Right forelimb (tissue), 1 donor: ENCODE results near the gene ELOVL2.

Experiments used
- DNase-seq: peaks from one replicate; pipeline ENCODE4 v3.0.0-alpha.2; 2018

Gene ELOVL2

DNA sequence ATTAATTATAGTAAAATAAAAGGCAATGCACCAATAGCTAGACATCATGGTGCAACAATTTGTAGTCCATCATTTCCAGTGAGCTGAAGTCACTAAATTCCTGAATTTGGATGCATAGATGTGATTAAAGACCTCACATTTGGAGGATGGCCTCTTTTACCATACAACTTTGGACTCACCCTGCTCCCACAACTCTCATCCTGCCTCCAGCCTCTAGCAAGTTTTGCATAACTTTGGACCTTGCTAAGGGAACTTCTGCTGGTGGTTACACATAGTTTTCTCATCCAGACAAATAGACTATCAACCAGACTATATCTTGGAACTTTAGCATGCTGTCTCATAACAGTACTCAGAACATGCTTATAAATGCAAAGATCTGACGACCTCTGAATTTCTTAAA is 12.8 kb upstream of the ELOVL2 start:
- no peak for DNase-seq

DNA sequence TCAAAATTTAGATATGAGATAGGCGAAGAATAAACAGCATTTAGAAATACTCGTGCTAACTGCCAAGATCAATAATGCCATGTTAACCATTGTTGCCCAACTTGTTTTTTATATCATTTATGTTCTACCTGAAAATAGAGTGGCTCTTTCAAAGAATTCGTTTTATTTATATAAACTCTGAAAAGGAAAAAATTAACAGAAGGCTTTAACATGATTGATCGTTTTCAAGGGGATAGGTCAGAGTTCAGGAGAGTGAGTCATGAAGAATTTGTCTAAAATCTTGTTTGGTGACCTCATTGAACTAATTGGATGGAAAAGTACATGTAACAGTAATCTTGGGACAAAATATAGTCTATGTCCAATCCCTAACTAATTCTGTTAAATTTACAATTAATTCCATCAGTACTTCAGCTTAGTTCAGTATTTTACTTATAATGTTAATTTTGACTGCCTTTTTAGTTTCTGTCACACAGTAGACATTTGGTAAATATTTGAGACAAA is 11.1 kb upstream of the ELOVL2 start:
- DNase-seq = no peak

DNA sequence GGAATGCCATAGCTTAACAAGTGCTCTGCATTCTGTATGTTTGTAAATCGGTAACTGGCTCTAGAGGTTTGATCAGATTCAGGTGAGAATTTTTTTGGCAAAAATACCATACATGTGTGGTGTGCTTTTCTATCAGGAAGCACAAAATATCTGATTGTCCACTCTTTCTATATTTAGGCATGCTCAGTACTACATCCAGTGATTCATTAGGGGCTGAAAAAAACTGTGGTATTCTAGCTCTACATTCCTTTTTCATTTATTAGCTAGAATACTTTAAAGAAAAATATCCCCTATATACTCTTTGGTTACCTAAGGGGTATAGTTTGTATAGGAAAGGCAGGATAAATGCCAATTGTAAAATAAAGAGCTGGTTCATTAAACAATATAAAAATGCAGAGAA is 10.6 kb upstream of the ELOVL2 start:
- DNase-seq = no peak

DNA sequence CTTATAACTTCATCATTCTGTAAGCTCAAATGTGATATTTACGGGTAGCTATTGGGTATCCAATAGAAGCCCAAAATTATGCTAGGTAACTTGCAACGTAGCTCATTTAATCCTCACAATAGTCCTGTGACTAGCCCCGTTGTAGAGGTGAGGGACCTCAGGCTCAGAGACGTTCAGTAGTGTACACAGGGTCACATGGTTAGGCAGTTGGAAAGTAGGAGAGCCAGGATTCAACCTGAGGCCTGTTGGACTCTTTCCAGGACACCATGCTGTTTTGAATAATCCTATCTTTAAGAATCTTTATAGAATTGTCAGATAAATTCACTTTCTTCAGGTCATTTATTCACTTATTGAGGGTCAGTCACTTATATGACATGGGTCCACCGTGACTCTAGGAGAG is 9.2 kb upstream of the ELOVL2 start:
- no peak for DNase-seq

DNA sequence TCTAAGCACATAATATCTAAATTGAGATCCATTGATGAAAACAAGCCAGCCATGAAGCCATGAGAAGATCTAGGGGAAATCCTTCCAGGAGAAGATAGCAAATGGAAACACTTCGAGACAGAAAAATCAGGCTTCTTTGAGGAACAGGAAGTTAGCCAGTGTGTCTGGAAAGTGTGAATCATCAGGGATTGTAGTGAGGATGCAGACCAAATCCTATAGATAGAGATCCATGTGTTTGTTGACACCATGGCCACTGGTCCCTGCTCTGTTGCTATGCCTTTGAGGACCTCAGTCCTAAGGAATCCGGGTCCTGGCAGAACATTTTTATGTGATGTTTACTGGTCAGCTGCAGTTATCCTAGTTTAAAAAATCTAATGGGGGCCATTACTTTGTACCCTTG is 6.6 kb upstream of the ELOVL2 start:
- DNase-seq = no peak

DNA sequence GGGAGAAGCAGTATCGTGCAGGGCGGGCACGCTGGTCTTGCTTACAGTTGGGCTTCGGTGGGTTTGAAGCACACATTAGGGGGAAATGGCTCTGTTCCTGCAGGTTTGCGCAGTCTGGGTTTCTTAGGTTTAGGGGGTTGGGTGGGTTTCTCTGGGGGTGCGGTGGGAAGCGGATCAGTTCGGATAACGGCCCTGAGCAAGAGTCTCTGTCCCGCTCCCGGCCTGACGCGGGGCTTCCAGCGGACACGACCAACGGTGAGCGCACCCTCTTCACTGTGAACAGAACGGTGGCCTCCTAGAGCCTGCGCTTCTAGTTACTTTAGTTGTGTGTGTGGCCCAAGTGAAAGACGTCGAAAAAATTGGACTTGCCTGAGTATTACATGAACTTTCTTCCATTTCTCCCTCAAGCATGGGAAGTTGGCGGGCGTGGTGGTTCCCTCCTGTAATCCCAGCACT is 635 bp upstream of the ELOVL2 start:
- DNase-seq = no peak

DNA sequence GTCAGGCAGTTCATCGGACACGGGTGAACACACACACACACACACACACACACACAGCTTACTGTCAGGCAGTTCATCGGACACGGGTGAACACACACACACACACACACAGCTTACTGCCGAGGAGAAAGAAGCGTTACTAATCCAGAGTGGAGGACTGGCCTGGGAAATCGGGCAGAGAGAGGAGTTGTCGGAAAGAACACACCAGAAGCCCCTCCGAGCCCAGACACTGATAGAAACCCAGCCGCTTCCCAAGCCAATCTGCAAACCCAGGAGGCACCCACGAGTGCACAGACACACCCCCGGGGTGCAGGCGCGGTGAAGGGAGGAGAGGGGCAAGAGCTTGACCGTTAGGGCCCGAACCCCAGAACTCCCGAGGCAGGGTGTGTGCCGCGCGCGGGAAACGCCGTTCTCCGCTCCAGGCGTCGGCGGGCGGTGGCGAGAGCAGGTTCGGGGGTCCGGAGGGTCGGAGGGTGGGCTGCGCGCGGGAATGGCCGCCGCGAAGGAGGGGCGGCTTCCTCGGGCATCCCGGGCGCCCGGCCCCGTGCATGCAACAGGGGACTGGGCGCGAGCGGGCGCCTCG is 636 bp downstream of the ELOVL2 start:
- DNase-seq = peak; percentile 54

DNA sequence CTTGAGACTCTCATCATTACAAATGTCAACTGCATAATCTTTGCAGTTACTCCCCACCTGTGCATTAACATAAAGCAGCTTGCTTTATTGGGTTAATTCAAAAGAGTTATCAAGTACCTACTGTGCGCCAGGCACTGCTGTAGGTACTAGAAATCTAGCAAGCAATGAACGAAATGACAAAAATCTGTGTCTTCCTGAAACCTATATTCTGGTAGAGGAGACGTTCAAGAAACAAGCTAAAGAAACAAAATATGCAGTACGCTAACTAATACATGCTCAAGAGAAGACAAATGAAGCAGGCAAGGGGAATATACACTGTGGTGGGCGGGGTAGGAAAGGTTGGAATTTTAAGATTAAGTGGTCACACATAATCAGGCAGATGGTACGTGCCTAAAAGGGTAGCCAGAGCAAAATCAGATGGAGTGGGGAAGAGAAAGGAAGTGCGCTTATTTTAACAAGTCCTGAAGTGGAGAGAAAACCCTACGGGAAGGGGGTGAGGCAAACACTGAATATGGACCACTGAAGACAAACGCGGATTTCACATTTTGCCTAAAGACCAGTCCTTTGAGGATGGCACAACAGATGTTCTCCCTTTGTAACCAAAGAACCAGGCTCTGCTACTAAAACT is 1.2 kb downstream of the ELOVL2 start:
- DNase-seq = no peak

DNA sequence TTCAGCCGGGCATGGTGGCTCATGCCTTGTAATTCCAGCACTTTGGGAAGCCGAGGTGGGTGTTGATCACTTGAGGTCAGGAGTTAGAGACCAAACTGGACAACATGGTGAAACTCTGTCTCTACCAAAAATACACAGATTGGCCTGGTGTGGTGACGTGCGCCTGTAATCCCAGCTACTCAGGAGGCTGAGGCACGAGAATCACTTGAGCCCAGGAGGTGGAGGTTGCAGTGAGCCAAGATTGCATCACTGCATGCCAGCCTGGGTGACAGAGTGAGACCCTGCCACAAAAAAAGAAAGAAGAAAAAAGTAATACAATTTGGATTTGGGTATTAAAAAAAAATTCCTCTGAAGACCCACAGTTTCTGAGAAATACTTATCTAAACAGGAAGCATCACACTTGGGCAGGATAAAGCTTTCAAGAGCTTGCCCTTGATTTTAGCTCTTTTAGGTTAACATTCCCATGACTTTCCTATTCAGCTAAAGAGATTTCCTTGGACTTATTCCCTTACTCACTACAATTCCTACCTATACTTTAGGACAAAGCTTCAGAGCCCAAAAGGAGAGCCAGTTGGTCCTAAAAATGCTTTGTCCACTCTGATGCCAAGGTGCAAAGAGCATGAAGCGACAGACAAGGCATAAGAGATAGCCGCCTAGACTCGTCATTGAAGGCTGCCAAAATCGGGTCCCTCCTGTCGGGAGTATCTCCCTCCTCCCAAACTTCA is 1.9 kb downstream of the ELOVL2 start:
- DNase-seq = no peak

DNA sequence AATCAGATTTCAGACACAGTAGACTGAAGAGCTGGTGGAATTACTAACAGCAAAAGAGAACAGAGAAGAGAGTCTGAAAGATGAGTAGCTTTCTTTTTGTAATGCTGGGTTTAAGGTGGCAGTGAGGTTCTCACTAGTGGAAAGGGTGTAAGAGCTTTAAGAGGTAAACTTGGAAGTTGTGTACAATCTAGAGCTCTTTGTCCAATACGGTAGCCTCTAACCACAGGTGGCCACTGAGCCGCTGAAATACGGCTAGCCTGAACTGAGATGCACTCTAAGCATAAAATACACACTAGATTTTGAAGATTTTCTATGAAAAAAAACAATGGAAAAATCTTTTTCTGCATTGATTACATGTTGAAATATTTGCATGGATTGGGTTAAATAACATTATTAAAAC is 4.0 kb downstream of the ELOVL2 start:
- no peak for DNase-seq

DNA sequence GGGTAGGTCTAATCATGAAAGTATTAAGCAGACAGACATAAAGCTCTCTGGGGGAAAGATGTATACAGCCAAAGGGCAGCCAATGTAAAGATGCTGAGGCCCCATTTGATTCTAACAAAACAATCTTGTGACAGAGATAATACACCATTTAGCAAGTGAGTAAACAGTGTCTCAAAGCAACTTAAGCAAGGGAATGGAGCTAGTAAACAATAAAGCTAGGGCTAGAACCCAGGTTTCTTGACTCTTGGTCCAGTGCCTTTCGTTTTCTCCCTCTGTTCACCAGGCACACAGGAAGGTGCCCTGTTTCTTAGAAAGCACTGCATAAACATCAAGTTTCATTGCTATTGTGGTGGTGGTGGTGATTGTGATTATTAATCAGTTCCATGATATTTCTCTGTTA is 5.1 kb downstream of the ELOVL2 start:
- DNase-seq = no peak

DNA sequence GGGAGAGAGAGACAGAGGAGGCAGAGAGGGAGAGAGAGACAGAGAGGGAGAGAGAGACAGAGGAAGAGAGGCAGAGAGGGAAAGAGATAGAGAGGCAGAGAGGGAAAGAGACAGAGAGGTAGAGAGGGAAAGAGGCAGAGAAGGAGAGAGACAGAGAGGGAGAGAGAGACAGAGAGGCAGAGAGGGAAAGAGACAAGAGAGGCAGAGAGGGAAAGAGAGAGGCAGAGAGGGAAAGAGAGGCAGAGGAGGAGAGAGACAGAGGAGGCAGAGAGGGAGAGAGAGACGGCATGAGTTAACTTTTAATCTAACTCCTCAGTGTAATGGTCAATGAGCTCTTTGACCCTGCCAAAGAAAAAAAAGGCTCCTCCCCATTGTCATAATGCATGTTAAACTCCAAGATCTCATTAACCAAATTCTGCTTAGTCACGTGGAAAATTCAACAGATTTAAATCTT is 7.1 kb downstream of the ELOVL2 start:
- no peak for DNase-seq

DNA sequence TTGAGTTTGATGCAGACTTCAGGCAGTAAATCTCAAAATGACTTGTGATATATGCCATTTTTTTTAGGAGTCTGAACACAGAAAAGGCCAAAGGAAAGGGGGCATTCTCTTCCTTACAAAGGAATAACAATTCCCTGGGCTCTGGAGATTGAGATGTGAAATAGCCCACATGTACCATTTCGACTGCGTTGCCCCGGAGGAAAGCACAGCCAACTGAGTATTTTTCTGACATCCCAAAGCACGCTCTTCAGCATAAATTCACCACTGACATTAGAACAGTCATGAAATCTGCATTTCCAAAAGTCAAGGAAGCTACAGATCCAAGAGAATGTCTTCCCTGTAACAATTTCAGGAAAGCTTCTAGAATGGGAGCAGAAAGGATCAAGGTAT is 7.8 kb downstream of the ELOVL2 start:
- DNase-seq = no peak

DNA sequence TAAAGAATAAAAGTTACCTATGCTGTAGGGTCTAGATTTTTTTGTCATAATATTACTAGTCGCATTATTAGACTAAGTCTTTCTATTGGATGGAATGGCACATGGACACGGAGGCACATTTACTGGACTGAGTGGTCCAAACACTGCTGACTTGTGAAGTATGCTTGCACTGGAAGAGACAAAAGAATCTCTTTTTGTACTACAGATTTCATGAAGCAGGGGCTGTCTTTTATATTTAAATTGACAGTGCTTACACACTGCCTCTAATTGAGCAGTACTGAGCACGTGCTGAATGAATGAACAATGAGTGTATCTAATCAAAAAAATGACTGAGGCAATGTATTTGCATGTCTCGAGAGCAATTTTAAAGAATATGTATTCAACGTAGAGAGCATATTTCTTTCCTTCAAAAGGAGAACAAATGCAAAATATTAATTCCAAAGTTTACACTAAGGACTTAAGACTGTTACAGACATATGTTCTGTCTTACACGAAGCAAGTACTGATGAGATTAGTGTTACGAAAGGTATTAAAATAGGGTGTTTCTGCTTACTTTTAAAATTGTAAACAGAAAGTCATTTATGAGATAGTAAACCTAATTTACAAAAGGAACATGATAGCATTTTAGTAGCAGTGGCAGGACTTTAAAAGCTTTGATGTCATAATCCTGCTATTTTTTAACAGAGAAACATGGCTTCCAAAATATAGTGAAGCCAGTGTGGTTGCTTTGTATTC is 8.3 kb downstream of the ELOVL2 start:
- DNase-seq = no peak

DNA sequence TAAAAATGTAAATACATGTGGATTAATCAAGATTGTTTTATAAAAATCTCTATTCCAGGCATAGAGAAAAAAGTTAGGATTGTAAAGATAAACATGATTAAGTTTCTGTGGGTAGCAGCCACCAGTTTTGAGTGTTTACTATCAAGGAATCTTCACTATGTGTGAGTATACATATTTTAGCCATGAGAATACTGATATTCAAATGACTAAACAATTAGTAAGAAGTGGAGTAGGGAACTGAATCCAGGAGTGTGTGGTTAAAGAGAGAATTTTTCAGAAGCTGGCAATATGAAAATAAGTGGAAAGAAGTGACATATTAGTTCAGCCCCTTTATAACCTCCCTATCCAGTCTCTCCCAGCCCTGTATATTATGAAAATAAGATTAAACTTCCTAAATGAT is 10.3 kb downstream of the ELOVL2 start:
- no peak for DNase-seq

DNA sequence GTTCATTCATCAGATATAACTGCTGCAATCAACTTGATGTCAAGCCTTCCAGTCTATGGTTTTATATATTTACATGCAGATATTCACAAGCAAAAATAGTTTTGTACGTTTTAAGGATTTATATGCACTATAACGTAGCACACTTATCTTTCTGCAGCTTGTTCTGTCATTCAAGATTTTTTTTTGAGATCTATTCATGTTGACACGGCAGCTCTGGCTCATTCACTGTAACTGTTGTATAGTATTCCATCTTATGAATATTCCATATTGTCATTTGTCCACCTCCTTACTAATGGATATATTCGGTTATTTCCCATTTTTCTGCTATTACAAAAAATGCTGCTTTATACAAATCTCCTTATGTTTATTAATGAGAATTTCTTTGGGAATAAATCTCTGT is 13.2 kb downstream of the ELOVL2 start:
- DNase-seq = no peak

DNA sequence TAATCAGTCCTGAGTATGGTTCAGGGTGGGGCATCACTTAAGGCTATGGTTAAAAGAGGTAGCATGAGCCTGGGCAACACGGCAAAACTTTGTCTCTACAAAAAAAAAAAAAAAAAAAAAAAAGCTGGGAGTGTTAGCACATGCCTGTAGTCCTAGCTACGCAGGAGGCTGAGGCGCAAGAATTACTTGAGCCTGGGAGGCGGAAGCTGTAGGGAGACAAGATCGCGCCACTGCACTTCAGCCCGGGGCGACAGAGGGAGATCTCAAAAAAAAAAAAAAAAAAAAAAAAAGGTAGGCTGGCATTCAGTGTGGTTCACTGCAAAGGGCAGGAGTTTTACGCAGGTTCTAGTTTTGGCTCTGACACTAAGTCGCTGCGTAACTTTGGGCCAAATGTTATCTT is 15.1 kb downstream of the ELOVL2 start:
- no peak for DNase-seq

DNA sequence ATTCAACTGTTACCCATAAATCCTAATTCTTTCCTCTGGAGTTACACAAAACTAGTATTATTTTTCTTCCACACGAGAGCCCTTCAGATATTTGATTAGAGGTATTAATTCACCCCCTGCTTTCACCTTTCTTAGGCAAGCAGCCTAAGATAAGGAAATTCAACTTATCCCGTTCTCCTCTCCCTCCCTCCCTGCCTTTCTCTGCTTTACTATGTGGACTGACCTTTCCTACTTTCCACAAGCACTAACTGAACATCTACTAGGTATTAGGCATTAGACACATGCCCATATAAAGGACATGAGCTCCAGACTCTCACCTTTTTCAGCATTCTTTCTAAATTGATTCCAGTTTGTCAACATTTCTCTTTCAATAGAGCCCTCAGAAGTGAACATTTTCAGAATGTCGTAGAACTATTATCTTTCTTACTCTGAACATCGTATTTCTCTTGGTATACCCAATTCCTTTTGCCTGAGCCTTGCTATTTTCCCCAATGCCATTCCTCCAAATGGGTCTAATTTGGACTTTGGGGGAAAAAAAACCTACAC is 16.5 kb downstream of the ELOVL2 start:
- no peak for DNase-seq

DNA sequence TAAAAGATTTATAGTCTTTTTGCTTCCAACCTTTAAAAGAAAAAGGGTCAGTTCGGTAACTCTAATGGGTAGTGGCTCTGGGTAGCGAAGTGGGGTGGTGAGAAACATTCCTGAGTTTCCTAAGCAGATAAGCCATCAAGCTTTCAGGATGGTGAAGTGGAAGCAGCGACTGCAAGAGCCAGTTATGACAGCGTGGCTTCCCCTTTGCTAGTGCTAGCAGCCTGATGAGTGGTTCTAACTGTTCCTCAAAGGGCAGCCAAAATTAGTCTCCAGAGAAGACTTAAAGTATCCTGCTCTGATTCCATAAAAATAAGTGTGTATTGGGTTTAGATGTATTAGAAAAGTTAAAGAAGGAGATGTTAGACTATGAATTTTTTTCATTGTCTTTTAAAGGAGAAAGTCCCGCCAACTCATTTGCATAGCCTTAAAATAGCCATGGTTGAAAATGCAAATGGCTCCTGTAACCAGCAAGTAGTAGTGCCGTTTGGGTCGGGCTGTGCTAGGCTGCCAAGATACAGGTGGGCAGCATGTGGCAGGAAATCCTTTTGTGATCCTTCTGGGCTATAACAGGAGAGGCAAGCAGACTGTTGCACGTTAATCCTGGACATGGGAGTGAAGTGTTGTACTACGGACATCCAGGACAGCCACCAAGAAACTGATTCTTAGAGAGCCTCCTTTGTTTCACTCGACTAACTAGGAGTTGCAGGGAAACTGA is 18.0 kb downstream of the ELOVL2 start:
- no peak for DNase-seq

DNA sequence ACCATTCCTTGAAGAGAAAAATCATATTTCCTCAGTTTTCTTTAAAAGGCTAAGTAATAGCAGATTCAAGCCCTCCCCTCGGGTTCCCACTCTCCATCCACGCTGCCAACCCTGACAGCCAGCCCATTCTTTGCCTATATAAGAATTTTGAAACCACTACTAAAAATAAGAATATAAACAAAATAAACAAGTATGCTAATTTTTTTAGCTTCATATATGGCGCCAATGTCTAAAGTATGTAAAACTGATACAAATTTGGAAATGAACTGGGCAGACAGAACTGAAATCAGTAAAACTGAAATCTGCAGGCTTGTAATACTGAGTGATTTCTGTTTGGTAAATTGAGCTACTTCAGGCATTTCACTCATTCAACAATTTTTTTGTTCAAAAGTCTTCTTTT is 19.0 kb downstream of the ELOVL2 start:
- DNase-seq = no peak

DNA sequence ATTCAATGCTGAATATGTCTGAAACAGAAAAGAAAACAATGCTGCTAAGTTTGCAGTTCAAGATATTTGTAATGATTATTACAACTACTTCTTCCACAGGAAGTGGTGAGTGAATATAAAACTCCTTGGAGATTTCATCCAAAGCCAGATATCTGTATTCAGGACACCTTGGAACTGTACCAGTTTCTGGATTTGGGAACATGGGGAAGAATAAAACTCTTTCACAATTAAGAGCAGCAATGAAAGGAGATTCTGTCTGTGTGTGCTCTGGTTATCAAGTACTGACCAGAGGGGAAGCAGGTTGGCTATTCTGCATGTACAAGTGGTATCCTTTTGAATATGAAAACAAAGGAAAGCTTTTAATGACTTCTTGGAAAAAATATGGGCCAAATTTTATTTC is 21.1 kb downstream of the ELOVL2 start:
- DNase-seq = no peak

DNA sequence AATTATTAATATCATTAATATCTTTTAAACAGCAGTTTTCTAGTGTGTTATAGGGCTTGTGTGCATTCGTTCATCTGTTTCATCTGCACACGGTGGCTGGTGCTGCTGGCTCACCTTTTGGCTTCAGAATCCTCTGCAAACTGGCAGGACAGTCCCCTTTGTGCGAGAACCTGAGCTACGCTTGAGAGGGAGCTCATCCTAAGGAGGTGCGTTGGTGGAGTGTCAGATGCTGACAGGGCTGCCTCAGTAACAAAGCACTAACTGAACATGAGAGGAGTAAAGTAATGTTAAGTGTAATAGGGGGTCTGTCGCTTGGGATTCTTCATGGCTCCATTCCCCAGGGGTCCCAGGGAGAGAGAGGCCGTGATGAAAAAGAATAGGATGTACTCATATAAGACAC is 22.4 kb downstream of the ELOVL2 start:
- no peak for DNase-seq

DNA sequence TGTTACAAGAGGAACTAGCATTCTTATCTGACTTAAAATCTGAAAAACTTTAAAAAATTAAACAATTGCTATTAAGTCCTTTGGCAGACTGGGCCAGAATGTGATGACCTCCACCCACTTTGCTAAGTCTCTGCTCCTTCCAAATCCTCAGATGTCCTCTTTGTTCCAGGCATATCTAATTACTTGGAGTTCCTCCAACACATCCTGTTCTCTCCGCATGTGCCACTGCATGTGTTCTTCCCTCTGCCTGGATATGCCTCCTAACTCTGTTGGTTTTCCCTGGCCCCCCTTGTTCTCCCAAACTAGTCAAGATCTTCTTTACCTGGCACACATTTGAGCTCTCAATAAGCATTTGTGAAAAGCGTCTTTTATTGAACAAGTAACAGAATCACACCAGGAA is 23.1 kb downstream of the ELOVL2 start:
- DNase-seq = no peak
